Occipital lobe (tissue), 2 donors: ENCODE data around the gene RGS6. TPM values are rescaled to one million over a fixed set of nuclear protein-coding genes. Genes with fewer than 3 reads are reported as not detected.

ENCODE experiments used
- DNase-seq: peaks from one replicate; lab custom pipeline; 2025; lab: John Stamatoyannopoulos, UW
- total RNA-seq: library from RNA; depleted of rRNA; stranded (reverse); fragments of >200 nt; gene quantifications from one replicate; pipeline ENCODE4 v1.2.3, GENCODE V29; 2014

Gene RGS6
- total RNA-seq, 1 donor from 2014 or later: 6.9 TPM

- DNase-seq: no peak
These were observed 378.9 kb downstream of the RGS6 start for GRCh38 chr14:72311116-72311515.

- DNase-seq: no peak
These were observed 379.3 kb downstream of the RGS6 start for GRCh38 chr14:72311516-72311915.

- DNase-seq: no peak
These were observed 382.7 kb downstream of the RGS6 start for GRCh38 chr14:72314808-72315435.

GRCh38 chr14:72315714-72316113 is 383.5 kb downstream of the RGS6 start:
- no peak for DNase-seq

- no peak for DNase-seq
These were observed 386.4 kb downstream of the RGS6 start for GRCh38 chr14:72318648-72319047.

GRCh38 chr14:72332046-72332445 is 399.8 kb downstream of the RGS6 start:
- DNase-seq: peak; percentile 59

- DNase-seq: no peak
These were observed 400.6 kb downstream of the RGS6 start for GRCh38 chr14:72332871-72333270.

- DNase-seq: peak; percentile 3
These were observed 401.1 kb downstream of the RGS6 start for GRCh38 chr14:72333357-72333756.

GRCh38 chr14:72336311-72336980 is 404.2 kb downstream of the RGS6 start:
- no peak for DNase-seq

GRCh38 chr14:72341237-72341636 is 409.0 kb downstream of the RGS6 start:
- DNase-seq: no peak

- DNase-seq: no peak
These were observed 409.5 kb downstream of the RGS6 start for GRCh38 chr14:72341686-72342085.

- no peak for DNase-seq
These were observed 414.9 kb downstream of the RGS6 start for GRCh38 chr14:72347118-72347517.

GRCh38 chr14:72350215-72350614 is 418.0 kb downstream of the RGS6 start:
- DNase-seq: no peak

- DNase-seq: no peak
These were observed 419.8 kb downstream of the RGS6 start for GRCh38 chr14:72352012-72352411.

- no peak for DNase-seq
These were observed 434.4 kb downstream of the RGS6 start for GRCh38 chr14:72366619-72367018.

GRCh38 chr14:72369106-72369505 is 436.9 kb downstream of the RGS6 start:
- DNase-seq: no peak

GRCh38 chr14:72377016-72377415 is 444.8 kb downstream of the RGS6 start:
- no peak for DNase-seq

- no peak for DNase-seq
These were observed 448.2 kb downstream of the RGS6 start for GRCh38 chr14:72380456-72380855.

- no peak for DNase-seq
These were observed 451.6 kb downstream of the RGS6 start for GRCh38 chr14:72383865-72384264.

GRCh38 chr14:72387726-72388125 is 455.5 kb downstream of the RGS6 start:
- DNase-seq: no peak

- no peak for DNase-seq
These were observed 457.0 kb downstream of the RGS6 start for GRCh38 chr14:72389200-72389599.

GRCh38 chr14:72401101-72401625 is 468.9 kb downstream of the RGS6 start:
- no peak for DNase-seq
